ENCODE data around the gene PLXNA1. TPM values are rescaled to one million over a fixed set of nuclear protein-coding genes. Genes with fewer than 3 reads are reported as not detected.

The PLXNA1 gene
- total RNA-seq, 1 experiment from 2014 or later: 88.7 TPM

- no peak for DNase-seq (ENCODE audit: low read depth)
Measured at GRCh38 chr3:126987596-126987995, 4.7 kb downstream of the PLXNA1 start.

- DNase-seq (ENCODE audit: low read depth): no peak
Measured at GRCh38 chr3:126988451-126989021, 5.6 kb downstream of the PLXNA1 start.

- no peak for DNase-seq (ENCODE audit: low read depth)
Measured at GRCh38 chr3:126989316-126990023, 6.6 kb downstream of the PLXNA1 start.

GRCh38 chr3:126990024-126990700 is 7.2 kb downstream of the PLXNA1 start:
- DNase-seq (ENCODE audit: low read depth): no peak

- DNase-seq (ENCODE audit: low read depth): no peak
Measured at GRCh38 chr3:126990890-126991289, 8.0 kb downstream of the PLXNA1 start.

- no peak for DNase-seq (ENCODE audit: low read depth)
Measured at GRCh38 chr3:126991366-126992200, 8.7 kb downstream of the PLXNA1 start.

- no peak for DNase-seq (ENCODE audit: low read depth)
Measured at GRCh38 chr3:126992216-126992615, 9.3 kb downstream of the PLXNA1 start.

- DNase-seq (ENCODE audit: low read depth): no peak
Measured at GRCh38 chr3:126992776-126993175, 9.9 kb downstream of the PLXNA1 start.

- no peak for DNase-seq (ENCODE audit: low read depth)
Measured at GRCh38 chr3:126993436-126993835, 10.5 kb downstream of the PLXNA1 start.

- DNase-seq (ENCODE audit: low read depth): peak; percentile 63
Measured at GRCh38 chr3:126994661-126995245, 11.8 kb downstream of the PLXNA1 start.

GRCh38 chr3:126995254-126995780 is 12.4 kb downstream of the PLXNA1 start:
- DNase-seq (ENCODE audit: low read depth): no peak

GRCh38 chr3:126995926-126996512 is 13.1 kb downstream of the PLXNA1 start:
- no peak for DNase-seq (ENCODE audit: low read depth)

- peak; percentile 91 for DNase-seq (ENCODE audit: low read depth)
Measured at GRCh38 chr3:126996905-126997304, 14.0 kb downstream of the PLXNA1 start.

- no peak for DNase-seq (ENCODE audit: low read depth)
Measured at GRCh38 chr3:126997455-126998038, 14.6 kb downstream of the PLXNA1 start.

- DNase-seq (ENCODE audit: low read depth): no peak
Measured at GRCh38 chr3:126998320-126998719, 15.4 kb downstream of the PLXNA1 start.

GRCh38 chr3:126998728-126999127 is 15.8 kb downstream of the PLXNA1 start:
- DNase-seq (ENCODE audit: low read depth): no peak

GRCh38 chr3:126999383-126999782 is 16.5 kb downstream of the PLXNA1 start:
- no peak for DNase-seq (ENCODE audit: low read depth)

GRCh38 chr3:127000119-127000518 is 17.2 kb downstream of the PLXNA1 start:
- peak; percentile 86 for DNase-seq (ENCODE audit: low read depth)

- DNase-seq (ENCODE audit: low read depth): peak; percentile 87
Measured at GRCh38 chr3:127000761-127001160, 17.8 kb downstream of the PLXNA1 start.

- no peak for DNase-seq (ENCODE audit: low read depth)
Measured at GRCh38 chr3:127001486-127002194, 18.7 kb downstream of the PLXNA1 start.

All from LHCN-M2 (cell line).